TTC549 (cell line): ENCODE results near the gene KLF13.

Experiments
- FAIRE-seq: peaks from 2 replicates; lab custom pipeline; 2012; peaks lifted over from hg19 to GRCh38; lab: Jason Lieb, UNC

Gene KLF13

GRCh38 chr15:31300208-31300661 lies 26.4 kb upstream of the KLF13 start:
- FAIRE-seq, result no peak

GRCh38 chr15:31300981-31301672 lies 25.5 kb upstream of the KLF13 start:
- FAIRE-seq, result no peak

GRCh38 chr15:31301673-31301990 lies 25.0 kb upstream of the KLF13 start:
- no peak for FAIRE-seq

- no peak for FAIRE-seq
Observed at GRCh38 chr15:31302029-31302657, 24.5 kb upstream of the KLF13 start.

GRCh38 chr15:31302778-31303725 lies 23.6 kb upstream of the KLF13 start:
- FAIRE-seq, result no peak

DNA sequence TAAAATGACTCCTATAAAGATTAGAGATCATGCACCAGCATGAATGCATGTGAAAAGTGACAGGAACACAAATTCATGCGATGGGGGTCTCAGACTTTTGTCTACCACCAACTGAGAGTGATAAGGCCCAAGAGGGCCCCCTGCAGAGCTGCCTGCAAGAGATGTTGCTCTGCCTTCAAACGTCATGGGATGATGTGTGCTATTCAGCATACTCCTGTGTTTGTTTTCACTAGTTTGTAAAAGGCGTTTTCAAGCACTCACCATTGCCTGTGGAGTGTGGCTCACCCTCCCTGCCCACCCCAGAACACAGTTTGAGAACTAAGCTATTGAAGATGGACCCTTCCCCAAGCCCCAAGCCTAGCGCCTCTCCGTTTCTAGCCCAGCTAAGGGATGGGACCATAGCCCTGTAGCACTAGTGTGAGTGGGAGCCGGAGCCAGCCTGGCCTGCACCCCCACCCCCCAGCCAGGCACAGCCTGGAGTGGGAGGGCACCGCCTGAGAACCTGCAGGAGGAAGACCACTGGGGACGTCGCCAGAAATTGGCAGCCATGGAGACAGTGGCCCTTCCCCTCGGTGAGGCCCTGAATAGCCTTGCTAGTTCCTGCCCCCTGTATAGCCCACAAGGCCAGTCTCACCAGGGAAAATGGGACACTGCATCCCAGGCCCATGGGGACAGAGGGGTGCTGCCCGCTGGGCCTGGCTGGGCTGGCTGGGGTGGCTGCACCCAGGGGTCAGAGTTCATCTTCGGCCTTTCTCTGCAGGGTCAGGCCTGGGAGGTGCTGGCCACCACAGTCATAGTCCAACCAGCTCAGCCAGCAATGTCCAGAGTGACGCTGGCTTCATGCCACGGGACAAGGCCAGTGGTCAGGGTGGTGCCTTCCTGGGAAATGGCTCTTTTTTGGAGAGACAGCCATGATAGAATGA lies 22.6 kb upstream of the KLF13 start:
- no peak for FAIRE-seq

DNA sequence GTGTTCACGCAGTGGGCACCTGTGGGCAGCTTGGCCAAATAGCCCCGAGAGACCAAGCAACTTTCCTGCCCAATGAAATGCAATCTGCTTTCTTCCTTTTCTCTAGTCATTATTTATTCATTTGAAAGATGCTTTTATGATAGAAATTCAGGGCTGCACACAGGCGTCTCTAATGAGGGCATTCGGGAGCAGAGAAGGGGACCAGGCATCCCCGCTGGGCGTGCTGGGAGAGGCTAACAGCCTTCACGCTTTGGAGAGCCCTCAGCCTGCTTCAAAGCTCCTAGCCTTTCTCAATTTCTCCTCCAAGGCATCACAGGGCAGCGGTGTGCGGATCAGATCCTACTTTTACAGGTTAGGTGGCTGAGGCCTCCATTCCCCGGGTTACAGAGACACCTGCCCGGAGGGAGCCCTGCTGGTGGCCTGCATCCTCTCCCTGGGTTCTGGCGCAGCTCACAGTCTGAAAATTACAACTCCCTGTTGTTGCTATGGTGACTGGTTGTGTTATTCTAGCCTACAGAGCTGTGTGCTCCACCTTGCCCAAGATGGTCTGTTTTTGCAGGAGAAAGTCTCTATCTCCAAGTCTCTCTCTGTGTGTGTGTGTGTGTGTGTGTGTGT lies 21.8 kb upstream of the KLF13 start:
- FAIRE-seq, result no peak

- FAIRE-seq, result no peak
Observed at GRCh38 chr15:31305375-31305774, 21.3 kb upstream of the KLF13 start.

DNA sequence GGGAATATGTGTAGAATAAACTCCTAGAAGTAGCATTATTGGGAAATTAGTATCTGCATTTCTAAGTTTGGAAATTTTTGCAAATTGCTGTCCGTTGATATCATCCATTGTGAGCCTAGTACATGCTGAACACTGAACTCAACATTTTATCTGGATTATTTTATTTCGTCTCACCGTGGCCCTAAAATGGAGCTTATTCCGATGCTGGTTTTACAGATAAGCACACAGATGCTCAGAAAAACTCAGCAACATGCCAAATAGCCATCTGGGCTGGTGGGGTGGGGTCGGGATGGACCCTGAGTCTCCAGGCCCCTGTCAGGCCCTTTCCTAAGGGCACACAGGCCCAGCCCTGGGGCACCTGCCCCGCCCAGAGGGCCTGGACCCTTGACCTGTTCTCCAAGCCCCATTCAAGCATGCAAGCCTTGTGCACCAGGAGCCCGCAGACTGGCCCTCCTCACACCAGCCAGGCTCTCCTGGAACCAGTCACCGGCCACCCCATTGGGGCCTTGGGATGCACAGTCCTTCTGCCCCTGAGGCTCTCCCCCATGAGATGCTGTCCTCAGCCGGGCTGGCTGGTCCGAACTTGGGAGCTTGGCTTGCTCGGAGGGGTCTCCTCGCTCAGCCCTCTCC lies 20.7 kb upstream of the KLF13 start:
- FAIRE-seq, result no peak

GRCh38 chr15:31306426-31307269 lies 20.0 kb upstream of the KLF13 start:
- no peak for FAIRE-seq

GRCh38 chr15:31307270-31308184 lies 19.1 kb upstream of the KLF13 start:
- no peak for FAIRE-seq

DNA sequence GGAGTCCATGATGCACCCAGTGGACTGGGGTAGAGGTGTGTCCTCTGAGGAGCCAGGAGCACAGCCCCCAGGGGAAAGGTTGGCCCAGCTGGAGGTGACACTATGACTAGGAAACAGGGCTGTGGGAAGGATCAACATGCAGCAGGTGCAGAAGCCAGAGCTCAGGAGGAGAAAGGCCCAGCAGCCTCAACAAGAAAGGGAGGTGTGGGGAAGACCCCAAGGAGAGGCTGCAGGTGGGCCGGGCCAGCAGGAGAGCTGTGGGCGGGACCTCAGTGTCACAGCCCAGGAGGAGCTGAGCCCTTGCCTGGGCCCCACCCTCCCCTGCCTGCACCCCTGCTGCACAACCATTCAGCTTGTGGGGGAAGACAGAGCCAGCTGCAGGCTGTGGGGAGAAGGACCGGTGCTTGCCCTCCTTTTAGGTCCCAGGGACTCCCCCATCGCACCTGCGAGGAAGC lies 18.4 kb upstream of the KLF13 start:
- FAIRE-seq, result no peak

- FAIRE-seq, result no peak
Observed at GRCh38 chr15:31309893-31310606, 16.6 kb upstream of the KLF13 start.

GRCh38 chr15:31311735-31312619 lies 14.7 kb upstream of the KLF13 start:
- FAIRE-seq, result no peak

- no peak for FAIRE-seq
Observed at GRCh38 chr15:31313223-31313622, 13.4 kb upstream of the KLF13 start.

GRCh38 chr15:31314380-31314779 lies 12.3 kb upstream of the KLF13 start:
- FAIRE-seq, result no peak

DNA sequence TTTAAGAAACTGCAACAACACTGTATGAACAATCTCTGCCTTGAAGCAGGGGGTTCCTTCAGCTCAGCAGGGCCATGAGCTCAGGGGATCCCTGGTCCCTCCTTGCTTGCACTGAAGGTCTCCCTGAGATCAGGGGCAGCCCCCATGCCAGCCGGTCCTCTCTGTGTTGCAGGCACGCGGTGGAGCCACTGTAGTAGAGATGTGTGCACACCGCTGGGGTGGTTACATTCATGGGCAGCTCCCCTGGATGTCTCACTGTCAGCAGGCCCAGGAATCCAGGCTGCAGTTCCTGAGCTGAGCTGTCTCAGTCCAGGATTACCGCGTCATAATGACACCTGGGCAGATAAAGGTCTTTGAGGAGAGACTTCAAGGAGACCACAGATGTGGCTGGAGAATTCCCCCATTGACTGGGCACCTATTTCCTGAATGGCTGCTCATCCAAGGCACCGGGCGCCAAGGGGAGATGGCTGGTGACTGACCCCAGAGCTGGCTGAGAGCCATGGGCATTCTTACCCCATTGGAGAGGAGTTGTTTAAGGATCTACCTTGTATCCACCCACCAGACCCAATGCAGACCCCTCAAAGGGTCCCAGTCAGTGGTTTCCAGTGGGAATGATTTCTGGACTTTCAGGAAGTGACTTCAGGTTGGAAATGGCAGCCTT lies 10.4 kb upstream of the KLF13 start:
- no peak for FAIRE-seq
